Mucosa of descending colon (tissue), 3 donors: ENCODE results near the gene ARHGAP4. TPM values are rescaled to one million over a fixed set of nuclear protein-coding genes. Genes with fewer than 3 reads are reported as not detected.
A peak's percentile ranks its signal among the peaks of the same experiment; 100 is the strongest.

ENCODE experiments used
- ATAC-seq: fragments of 200-7000 bp; cut with Tn5 transposase; one replicate; pipeline ENCODE4 v1.9.1; 2020; ENCODE audit warnings: mild to moderate bottlenecking, moderate library complexity
- DNase-seq, 3 donors: peaks; one replicate each; pipeline ENCODE4 v3.0.0-alpha.2; 2020
- H3K36me3 ChIP-seq: fragments of 200-600 bp; one replicate; pipeline ENCODE4 v1.8.0; 2021; ENCODE audit warnings: low read depth, mild to moderate bottlenecking
- H3K4me1 ChIP-seq: fragments of 200-600 bp; one replicate; pipeline ENCODE4 v1.8.0; 2021; ENCODE audit warnings: low read depth, mild to moderate bottlenecking
- H3K4me3 ChIP-seq: fragments of 200-600 bp; one replicate; pipeline ENCODE4 v1.8.0; 2021; ENCODE audit warnings: mild to moderate bottlenecking
- H3K9me3 ChIP-seq: fragments of 200-600 bp; one replicate; pipeline ENCODE4 v1.8.0; 2021; ENCODE audit warnings: mild to moderate bottlenecking
- intact Hi-C, 2 donors: fragments of 100-400 bp; cut with DNase I in 1 of 2; cut with micrococcal nuclease in 1 of 2; formaldehyde crosslinking; loops; one replicate each; pipeline versions ENCODE4 v1.11.0 to v1.11.1; 2022; cut with DNase I, micrococcal nuclease
- total RNA-seq, 3 donors: library from RNA; stranded (reverse); fragmentation: NEBNext Ultra II Directional in 2 of 3; extraction: Animal tissue kit (Norgen Biotek cat#: 25700) in 2 of 3; gene quantifications; one replicate each; pipeline versions ENCODE4 v1.2.1 to v1.2.4, GENCODE V29; 2021 to 2023
- TF ChIP-seq, protein P1 (sequence below): fragments of 200-600 bp; IDR thresholded peaks from one replicate; pipeline ENCODE4 v1.8.0; 2022; ENCODE audit warnings: antibody characterized with exemption, mild to moderate bottlenecking
- donor health status: DM: no; HTN: no; CAD: no; lungs with moderate emphysema.
- donor health status: DM: no; HTN: no; CAD: no.
- donor health status: DM: no; HTN: yes; CAD: no.

ARHGAP4 gene
- total RNA-seq, 3 donors from 2014 or later, result 35.0 to 47.8 (median 36.7) TPM

DNA sequence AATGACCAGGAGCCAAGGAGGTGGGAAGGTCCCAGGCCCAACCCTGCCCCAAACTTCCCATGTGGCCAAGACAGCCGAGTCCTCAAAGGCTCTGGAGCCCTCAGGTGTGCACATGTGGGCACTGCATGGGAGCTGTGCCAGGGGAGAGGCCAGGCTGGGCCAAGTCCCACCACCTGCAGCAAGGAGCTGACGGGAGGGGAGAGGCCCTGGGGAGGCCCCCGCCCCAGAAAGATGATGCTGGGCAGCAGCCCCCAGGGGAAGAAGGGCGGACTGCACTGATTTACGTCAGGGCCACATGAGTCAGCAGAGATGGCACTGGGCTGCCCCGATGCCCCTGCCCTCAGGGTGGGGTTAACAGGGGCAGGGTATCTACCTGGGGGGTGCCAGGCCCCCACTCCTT lies 41.5 kb downstream of the ARHGAP4 start:
- H3K4me3 ChIP-seq, result no peak overlapping the region
- H3K36me3 ChIP-seq, result no peaks in the 10 kb centered on the region
- intact Hi-C loops, result no loop called here
- ATAC-seq, result peak; percentile 26
- H3K9me3 ChIP-seq, result no peaks in the 10 kb centered on the region
- DNase-seq, result peak in 1 of 3 donors; percentile 34
- no peaks in the 10 kb centered on the region for H3K4me1 ChIP-seq
- TF ChIP-seq, protein P1, sequence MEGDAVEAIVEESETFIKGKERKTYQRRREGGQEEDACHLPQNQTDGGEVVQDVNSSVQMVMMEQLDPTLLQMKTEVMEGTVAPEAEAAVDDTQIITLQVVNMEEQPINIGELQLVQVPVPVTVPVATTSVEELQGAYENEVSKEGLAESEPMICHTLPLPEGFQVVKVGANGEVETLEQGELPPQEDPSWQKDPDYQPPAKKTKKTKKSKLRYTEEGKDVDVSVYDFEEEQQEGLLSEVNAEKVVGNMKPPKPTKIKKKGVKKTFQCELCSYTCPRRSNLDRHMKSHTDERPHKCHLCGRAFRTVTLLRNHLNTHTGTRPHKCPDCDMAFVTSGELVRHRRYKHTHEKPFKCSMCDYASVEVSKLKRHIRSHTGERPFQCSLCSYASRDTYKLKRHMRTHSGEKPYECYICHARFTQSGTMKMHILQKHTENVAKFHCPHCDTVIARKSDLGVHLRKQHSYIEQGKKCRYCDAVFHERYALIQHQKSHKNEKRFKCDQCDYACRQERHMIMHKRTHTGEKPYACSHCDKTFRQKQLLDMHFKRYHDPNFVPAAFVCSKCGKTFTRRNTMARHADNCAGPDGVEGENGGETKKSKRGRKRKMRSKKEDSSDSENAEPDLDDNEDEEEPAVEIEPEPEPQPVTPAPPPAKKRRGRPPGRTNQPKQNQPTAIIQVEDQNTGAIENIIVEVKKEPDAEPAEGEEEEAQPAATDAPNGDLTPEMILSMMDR, result no peak

DNA sequence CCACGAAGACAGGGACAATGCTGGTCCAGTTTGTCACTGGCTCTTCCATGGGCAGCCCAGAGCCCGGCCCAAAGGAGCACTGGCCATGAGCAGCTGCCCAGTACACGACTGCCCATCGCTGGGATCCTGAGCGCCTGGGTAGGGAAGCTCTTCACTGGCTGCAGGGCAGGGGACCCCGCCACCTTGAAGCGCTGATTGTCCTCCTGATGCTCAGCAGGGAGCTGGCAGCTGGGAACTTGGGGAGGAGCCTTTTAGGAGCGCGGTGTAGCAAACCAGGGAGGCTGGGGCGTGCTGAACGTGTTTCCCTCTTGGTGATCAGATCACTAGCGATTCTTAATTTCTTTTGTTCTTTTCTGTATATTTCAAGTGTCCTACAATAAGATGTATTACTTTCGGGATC lies 41.9 kb downstream of the ARHGAP4 start:
- ATAC-seq, result no peak
- DNase-seq, result no peak
- TF ChIP-seq, protein P1, result no peak
- Histone ChIP-seq H3K36me3 (no peaks in the 10 kb centered on the region), H3K4me1 (no peaks in the 10 kb centered on the region), H3K9me3 (no peaks in the 10 kb centered on the region), H3K4me3 (no peak overlapping the region)
- intact Hi-C loops, result no loop called here

DNA sequence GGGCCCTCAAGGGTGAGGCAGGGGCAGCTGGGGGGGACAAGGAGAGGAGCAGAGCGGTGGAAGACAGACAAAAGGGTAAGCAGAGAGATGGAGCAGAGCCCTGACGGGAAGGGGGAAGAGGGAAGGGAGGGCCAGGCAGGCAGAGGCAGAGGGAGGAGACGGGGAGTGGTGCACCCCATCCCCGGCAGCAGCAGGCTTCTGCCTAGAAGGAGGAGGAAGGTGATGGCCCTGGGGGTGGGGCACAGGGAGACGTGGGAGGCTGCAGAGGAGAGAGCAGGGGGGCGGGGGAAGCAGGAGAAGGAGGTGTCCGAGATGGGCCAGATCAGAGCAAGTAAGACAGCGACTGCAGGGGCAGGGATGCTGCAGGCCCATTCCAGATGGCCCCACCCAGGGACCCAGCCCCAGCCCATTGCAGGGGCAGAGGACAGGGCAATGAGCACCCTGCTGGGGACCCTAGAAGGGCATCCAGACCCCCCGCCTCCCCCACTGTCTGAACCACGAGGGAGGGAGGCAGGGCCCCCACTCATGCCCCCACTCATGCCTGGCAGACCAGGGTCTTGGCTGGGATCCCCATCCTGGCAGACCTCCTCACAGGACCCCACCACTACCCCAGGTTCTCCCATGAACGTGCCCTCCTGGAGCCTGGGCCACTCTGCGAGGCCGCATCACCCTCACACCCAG lies 42.8 kb downstream of the ARHGAP4 start:
- ATAC-seq, result no peak
- intact Hi-C loops, result no loop called here
- Histone ChIP-seq H3K9me3 (no peaks in the 10 kb centered on the region), H3K4me1 (no peaks in the 10 kb centered on the region), H3K36me3 (no peaks in the 10 kb centered on the region), H3K4me3 (no peak overlapping the region)
- no peak for DNase-seq
- TF ChIP-seq, protein P1, result no peak

DNA sequence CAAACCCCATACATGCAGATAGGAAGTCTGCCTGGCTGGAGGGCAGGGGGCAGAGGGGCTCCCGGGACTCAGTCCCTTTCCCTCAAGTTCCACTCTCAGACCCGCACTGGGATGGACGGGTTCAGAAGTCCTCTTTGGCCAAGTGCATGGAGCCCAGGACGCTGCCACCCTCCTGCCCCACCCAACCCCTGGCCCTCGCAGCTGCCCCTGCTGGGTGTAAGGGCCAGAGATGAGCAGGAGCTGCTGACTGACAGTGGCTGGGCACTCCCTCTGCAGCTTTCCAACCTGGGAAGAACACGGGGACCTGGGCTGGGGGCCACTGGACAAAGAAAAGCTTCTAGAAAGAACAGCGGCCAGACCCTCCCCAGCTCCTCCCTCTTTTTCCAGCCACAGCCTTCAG lies 43.5 kb downstream of the ARHGAP4 start:
- no peaks in the 10 kb centered on the region for H3K4me1 ChIP-seq
- ATAC-seq (no peak), DNase-seq (no peak)
- H3K4me3 ChIP-seq, result no peak overlapping the region
- H3K36me3 ChIP-seq, result no peaks in the 10 kb centered on the region
- TF ChIP-seq, protein P1, result no peak
- intact Hi-C loops, result no loop called here
- no peaks in the 10 kb centered on the region for H3K9me3 ChIP-seq

DNA sequence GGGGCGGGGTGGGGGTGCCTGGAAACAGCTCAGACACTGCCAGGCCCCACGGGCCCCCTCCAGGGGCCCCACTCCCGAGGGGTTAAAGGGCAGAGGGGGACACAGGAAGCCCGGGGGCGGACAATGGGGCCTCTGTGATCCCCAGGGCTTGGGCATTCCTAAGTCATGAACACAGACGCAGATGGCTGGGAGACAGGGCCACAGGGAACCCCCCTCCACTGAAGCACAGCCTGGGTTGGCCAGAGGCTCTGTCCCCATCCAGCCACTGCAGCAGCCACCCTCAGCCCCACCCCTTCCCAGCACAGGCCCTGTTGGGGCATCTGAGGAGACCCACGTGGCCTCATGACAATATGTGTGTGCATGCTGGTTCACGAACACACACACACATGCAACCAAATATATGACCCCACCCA lies 44.0 kb downstream of the ARHGAP4 start:
- no peak for ATAC-seq
- no peak for DNase-seq
- intact Hi-C loops, result no loop called here
- TF ChIP-seq, protein P1, result no peak
- no peaks in the 10 kb centered on the region for H3K9me3 ChIP-seq
- no peaks in the 10 kb centered on the region for H3K36me3 ChIP-seq
- H3K4me1 ChIP-seq, result no peaks in the 10 kb centered on the region
- H3K4me3 ChIP-seq, result no peak overlapping the region

DNA sequence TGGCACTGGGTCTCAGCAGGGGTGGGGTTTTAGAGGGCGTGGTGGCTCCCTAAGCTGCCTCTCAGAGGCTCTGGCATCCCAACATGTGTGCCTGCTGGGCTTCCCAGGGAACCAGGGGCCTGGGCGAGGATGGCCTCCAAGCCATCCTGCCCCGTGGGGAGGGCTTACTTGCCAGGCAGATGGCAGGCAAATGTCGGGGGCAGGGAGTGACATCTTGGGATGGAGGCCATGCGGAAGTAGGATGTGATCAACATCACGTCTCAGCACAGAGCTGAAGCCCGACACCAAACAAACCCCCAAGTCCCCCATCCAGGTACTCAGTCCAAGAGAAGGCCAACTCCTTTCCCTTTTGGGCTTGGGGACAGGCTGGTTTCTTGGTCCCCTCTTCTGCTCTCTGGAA lies 44.8 kb downstream of the ARHGAP4 start:
- Histone ChIP-seq H3K9me3 (no peaks in the 10 kb centered on the region), H3K36me3 (no peaks in the 10 kb centered on the region), H3K4me1 (no peaks in the 10 kb centered on the region), H3K4me3 (no peak overlapping the region)
- TF ChIP-seq, protein P1, result no peak
- no peak for ATAC-seq
- DNase-seq, result no peak
- intact Hi-C loops, result no loop called here
